Erythroblast (primary cell): ENCODE data around the gene RAB6B.

Experiments
- GATA1 ChIP-seq: IDR thresholded peaks from 2 replicates; pipeline ENCODE4 v1.6.1; 2011; ENCODE audit warnings: low read depth, mild to moderate bottlenecking, control low read depth, low read length, moderate library complexity
- POLR2A ChIP-seq: IDR thresholded peaks from 2 replicates; pipeline ENCODE4 v1.6.1; 2011; ENCODE audit warnings: mild to moderate bottlenecking, low read length

DNA sequence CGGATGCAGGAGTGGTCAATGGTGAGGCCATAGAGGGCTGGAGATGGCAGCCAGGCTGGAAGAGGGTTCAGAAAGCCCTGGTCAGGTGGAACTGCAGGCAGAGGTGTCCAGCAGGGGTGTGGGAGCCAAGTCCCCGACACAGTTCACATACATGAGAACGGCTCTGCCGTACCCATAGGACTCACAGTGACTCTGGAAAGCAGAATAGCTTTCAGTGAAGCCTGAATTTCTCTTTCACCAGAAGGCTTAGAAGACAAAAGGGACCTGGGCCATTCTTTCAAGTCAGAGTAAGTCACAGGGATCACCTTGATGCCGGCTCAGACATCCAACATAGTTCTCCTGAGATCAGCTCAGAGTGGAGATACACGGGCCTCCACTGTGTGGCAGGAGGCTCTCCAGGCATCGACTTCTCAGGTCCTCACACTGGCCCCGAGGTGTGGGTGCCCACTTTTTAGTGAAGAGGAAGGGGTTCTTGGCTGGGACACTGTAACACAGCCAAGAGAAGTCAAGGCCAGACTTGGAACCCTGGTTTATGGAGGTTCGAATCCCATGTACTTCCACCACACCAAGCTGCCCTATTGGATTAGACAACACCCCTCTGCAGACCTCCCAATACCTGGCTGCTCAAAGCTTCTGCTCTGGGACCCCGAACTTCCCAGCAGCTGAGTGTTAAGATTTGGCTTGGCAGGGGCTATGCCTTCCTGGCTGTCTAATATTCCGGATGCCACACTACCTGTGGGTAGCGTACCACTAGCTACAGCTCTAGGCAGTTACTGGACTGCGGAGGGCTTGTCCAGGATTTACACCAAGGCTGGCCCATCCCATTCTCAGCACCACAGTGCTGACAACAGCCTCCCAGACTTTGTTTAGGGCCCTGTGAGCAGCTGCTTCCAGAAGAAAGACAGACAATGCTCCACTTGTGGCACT, 40.4 kb upstream of the RAB6B start:
- TF ChIP-seq POLR2A (no peak), GATA1 (no peak)
